Measurements from ENCODE around the gene SLC18A3.

SLC18A3 gene

DNA sequence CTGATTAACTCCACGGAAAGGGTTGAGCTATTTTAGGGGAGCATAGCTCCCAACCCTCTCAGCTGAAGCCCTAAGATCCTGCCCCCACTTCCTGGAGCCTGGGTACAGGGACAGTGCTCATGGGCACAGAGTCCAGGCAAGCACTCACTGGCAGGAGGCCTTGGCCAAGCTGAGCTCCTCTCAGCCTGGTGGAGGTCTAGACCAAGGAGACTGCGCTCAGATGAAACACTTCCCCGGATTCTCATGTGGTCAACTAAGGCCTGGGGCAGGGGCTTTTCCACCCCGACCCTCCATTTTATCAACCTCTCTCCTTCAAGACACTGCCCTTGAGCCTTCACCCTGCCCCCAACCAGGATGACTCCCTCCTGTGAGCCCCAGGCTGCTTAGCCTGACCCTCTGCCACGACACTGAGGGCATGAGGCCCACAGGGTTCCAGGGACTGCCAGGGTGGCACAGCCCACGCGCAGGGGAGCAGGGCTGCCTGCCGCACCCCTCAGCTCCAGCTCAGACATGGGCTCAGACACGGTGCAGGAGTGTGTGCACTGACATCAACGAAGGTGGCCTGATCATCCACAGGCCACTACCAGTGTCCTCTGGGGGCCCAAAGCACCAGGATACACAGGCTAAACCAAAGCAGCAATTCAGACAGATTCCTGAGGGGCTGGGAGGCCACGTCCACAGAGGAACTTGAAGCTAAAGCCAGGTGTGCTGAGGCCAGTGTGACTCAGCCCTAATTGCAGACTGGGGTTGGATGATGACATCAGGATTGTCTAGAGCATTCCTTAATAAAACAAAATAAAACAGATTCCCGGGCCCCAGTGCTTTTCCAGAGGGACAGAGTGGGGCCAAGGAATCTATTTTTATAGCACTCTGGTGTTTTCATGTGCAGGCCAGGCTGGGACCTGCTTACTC is 22.6 kb downstream of the SLC18A3 start:
- DNase-seq (ENCODE audit: low read depth), result no peak
- H3K4me3 ChIP-seq (ENCODE audit: low read depth, low read length), result no peak overlapping the region
- TF ChIP-seq, protein P1, sequence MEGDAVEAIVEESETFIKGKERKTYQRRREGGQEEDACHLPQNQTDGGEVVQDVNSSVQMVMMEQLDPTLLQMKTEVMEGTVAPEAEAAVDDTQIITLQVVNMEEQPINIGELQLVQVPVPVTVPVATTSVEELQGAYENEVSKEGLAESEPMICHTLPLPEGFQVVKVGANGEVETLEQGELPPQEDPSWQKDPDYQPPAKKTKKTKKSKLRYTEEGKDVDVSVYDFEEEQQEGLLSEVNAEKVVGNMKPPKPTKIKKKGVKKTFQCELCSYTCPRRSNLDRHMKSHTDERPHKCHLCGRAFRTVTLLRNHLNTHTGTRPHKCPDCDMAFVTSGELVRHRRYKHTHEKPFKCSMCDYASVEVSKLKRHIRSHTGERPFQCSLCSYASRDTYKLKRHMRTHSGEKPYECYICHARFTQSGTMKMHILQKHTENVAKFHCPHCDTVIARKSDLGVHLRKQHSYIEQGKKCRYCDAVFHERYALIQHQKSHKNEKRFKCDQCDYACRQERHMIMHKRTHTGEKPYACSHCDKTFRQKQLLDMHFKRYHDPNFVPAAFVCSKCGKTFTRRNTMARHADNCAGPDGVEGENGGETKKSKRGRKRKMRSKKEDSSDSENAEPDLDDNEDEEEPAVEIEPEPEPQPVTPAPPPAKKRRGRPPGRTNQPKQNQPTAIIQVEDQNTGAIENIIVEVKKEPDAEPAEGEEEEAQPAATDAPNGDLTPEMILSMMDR (IDR thresholded peaks at IDR 0.05; ENCODE audit: control insufficient read depth, extremely low read depth, insufficient read depth), result no peak

DNA sequence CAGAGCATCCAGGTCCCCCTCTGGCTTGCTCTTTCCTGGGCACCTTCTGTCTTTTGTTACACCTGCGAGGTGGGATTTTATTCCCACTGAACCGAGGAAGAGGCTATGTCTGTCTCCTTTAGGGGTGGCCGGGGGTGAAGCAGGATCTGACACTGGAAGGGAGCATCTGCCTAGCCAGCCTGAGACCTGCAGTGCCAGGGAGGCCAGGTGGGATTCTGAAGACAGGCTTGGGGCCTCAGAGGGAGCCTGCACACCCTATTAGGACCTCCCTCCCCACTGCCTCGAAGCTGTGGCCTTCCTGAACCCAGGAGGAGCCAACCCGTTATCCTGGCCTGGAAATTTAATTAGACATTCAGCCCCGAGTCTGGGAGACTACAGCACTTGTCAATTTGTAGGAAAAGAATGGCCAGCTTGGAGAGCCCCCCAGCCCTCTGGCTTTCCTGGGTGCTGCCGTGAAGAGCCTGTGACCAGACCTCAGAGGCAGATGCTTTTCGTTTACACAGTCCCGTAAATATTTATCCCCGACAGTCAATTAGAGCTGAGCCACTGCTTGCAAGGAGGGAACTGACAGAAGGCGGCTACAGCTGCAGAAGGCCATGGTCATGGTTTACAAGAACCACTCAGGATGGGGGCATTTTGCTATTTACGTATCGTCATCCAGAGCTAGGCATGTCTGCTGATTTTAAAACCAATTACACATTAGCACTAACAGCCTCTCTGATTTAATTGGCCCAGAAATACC is 23.4 kb downstream of the SLC18A3 start:
- DNase-seq (ENCODE audit: low read depth), result no peak
- no peak overlapping the region for H3K4me3 ChIP-seq (ENCODE audit: low read depth, low read length)
- TF ChIP-seq, protein P1 (IDR thresholded peaks at IDR 0.05; ENCODE audit: control insufficient read depth, extremely low read depth, insufficient read depth), result no peak

GRCh38 chr10:49634069-49634660 is 24.1 kb downstream of the SLC18A3 start:
- TF ChIP-seq, protein P1 (IDR thresholded peaks at IDR 0.05; ENCODE audit: control insufficient read depth, extremely low read depth, insufficient read depth), result no peak
- no peak overlapping the region for H3K4me3 ChIP-seq (ENCODE audit: low read depth, low read length)
- no peak for DNase-seq (ENCODE audit: low read depth)

- TF ChIP-seq, protein P1 (IDR thresholded peaks at IDR 0.05; ENCODE audit: control insufficient read depth, extremely low read depth, insufficient read depth), result no peak
Observed at GRCh38 chr10:49642311-49642710, 32.2 kb downstream of the SLC18A3 start.

DNA sequence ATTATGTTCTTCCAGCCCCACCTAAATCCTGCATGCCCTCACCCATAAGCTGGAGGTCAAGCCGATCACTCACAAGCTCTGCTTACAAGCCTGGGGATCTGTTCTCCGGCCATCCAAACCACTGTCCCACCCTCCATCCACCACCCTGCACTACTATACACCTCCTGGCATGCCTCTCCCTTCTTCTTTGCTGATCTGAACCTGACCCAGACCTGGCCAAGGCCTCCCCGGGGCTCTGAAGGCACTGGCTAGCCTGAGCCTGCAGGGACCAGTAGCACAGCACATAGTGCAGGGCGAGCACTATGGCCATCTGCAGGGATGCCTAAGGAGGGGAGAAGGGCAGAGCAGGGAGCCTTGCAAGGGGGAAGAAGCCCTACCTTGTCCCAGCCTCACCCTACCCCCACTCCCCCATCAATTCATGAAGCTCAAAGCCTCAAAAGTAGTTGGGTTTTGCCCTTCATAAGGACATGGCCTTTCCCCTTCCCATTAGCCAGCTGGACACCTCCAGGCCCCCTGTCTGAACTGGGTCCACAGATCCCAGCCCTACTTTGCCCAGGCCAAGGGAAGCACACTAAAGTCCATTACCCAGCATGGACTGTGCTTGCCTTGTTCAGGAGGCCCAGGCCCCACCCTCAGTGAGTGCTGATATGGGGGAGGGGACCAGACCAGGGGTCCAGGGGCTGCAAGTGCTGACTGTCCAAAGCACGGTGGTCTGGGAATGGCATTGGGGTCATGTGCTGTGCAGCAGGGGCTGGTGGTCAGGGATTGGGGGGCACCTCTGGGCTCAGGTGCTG is 33.3 kb downstream of the SLC18A3 start:
- H3K4me3 ChIP-seq (ENCODE audit: low read depth, low read length), result no peak overlapping the region
- TF ChIP-seq, protein P1 (IDR thresholded peaks at IDR 0.05; ENCODE audit: control insufficient read depth, extremely low read depth, insufficient read depth), result no peak
- DNase-seq (ENCODE audit: low read depth), result no peak

More at GRCh38 chr10:49642311-49642710, 32.2 kb downstream of the SLC18A3 start:
- no peak overlapping the region for H3K4me3 ChIP-seq (ENCODE audit: low read depth, low read length)
- no peak for DNase-seq (ENCODE audit: low read depth)

GRCh38 chr10:49644035-49644646 is 34.0 kb downstream of the SLC18A3 start:
- TF ChIP-seq, protein P1 (IDR thresholded peaks at IDR 0.05; ENCODE audit: control insufficient read depth, extremely low read depth, insufficient read depth), result no peak
- no peak for DNase-seq (ENCODE audit: low read depth)
- H3K4me3 ChIP-seq (ENCODE audit: low read depth, low read length), result no peak overlapping the region

Measured in LNCaP clone FGC (cell line).